ENCODE data around the gene AAMP.

Gene AAMP

DNA sequence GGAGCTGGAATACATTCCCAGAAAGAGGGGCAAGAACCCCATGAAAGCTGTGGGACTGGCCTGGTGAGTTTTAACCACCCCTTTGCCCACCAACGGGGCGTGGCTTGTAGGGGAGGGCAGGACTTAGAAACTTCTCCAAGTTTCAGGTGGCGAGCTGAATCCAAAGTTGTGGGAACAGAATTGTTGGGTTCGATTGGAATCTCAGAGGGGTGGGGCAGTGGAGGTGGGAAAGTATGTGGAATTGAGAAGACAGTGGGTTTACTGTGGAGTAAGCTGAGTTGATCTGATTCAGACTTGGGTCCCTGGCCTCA, 1.5 kb upstream of the AAMP start:
- Histone ChIP-seq H3K9ac (ENCODE audit: low read length) (no peak overlapping the region), H3K36me3 (ENCODE audit: control insufficient read depth, low read depth, low read length) (peaks cover 32% of the 10 kb centered on the region), H3K4me1 (ENCODE audit: control insufficient read depth, low read depth, low read length) (no peaks in the 10 kb centered on the region), H3K27me3 (ENCODE audit: control insufficient read depth, insufficient read depth, low read length) (no peaks in the 10 kb centered on the region), H3K9me3 (ENCODE audit: control insufficient read depth, low read depth, low read length) (no peaks in the 10 kb centered on the region), H3K4me3 (ENCODE audit: low read length) (peak overlapping the region; percentile 90), H3K27ac (ENCODE audit: low read length) (no peak overlapping the region)

DNA sequence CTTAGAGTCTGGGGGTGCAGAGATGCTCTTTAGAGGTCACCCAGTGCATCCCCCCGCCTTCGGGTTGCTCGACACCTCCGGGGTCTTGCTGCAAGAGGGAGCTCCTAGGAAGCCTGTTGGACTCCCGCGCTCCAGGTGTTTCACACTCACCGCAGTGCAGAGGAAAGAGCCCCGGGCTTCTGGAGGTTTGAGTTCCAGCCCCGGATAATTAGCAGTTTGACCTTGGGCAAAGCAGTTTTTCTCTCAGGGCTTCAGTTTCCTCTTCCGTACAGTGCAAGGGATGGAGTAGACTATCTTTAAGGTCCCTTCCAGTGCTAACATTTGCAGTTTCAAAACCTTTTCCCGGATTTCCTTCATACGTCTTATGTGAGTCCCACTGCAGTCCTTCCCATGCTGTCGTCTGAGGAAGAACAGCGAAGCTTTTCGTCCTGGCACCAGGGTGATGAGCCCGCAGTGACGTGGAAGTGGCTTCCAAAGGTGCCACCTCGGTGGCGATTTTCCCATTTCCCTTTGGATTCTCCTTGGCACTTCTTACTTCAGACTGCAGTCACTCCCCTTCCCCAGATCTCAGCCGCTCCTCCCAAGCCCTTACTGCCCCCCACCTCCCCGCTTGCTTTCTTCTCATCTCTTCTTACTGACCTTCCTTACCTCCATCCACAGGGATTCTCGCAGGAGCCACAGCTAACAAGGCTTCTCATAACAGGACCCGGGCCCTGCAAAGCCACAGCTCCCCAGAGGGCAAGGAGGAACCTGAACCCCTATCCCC, 967 bp upstream of the AAMP start:
- H3K36me3 ChIP-seq (ENCODE audit: control insufficient read depth, low read depth, low read length) = peaks cover 32% of the 10 kb centered on the region
- no peaks in the 10 kb centered on the region for H3K4me1 ChIP-seq (ENCODE audit: control insufficient read depth, low read depth, low read length)
- no peak overlapping the region for H3K27ac ChIP-seq (ENCODE audit: low read length)

GRCh38 chr2:218267259-218267658, 2.7 kb downstream of the AAMP start:
- Histone ChIP-seq H3K36me3 (ENCODE audit: control insufficient read depth, low read depth, low read length) (peaks cover 37% of the 10 kb centered on the region), H3K27ac (ENCODE audit: low read length) (no peak overlapping the region), H3K27me3 (ENCODE audit: control insufficient read depth, insufficient read depth, low read length) (no peaks in the 10 kb centered on the region), H3K9ac (ENCODE audit: low read length) (no peak overlapping the region), H3K4me1 (ENCODE audit: control insufficient read depth, low read depth, low read length) (no peaks in the 10 kb centered on the region), H3K9me3 (ENCODE audit: control insufficient read depth, low read depth, low read length) (no peaks in the 10 kb centered on the region), H3K4me3 (ENCODE audit: low read length) (no peak overlapping the region)

More for the DNA sequence above, 967 bp upstream of the AAMP start:
- no peaks in the 10 kb centered on the region for H3K9me3 ChIP-seq (ENCODE audit: control insufficient read depth, low read depth, low read length)
- H3K27me3 ChIP-seq (ENCODE audit: control insufficient read depth, insufficient read depth, low read length) = no peaks in the 10 kb centered on the region
- H3K4me3 ChIP-seq (ENCODE audit: low read length) = peak overlapping the region; percentile 90
- peak overlapping the region; percentile 78 for H3K9ac ChIP-seq (ENCODE audit: low read length)

GRCh38 chr2:218266316-218266979, 3.5 kb downstream of the AAMP start:
- no peaks in the 10 kb centered on the region for H3K9me3 ChIP-seq (ENCODE audit: control insufficient read depth, low read depth, low read length)
- H3K27me3 ChIP-seq (ENCODE audit: control insufficient read depth, insufficient read depth, low read length) = no peaks in the 10 kb centered on the region
- peaks cover 37% of the 10 kb centered on the region for H3K36me3 ChIP-seq (ENCODE audit: control insufficient read depth, low read depth, low read length)
- no peak overlapping the region for H3K4me3 ChIP-seq (ENCODE audit: low read length)
- no peak overlapping the region for H3K9ac ChIP-seq (ENCODE audit: low read length)
- peaks cover under 1% of the 10 kb centered on the region for H3K4me1 ChIP-seq (ENCODE audit: control insufficient read depth, low read depth, low read length)
- H3K27ac ChIP-seq (ENCODE audit: low read length) = no peak overlapping the region

- no peaks in the 10 kb centered on the region for H3K9me3 ChIP-seq (ENCODE audit: control insufficient read depth, low read depth, low read length)
- no peaks in the 10 kb centered on the region for H3K27me3 ChIP-seq (ENCODE audit: control insufficient read depth, insufficient read depth, low read length)
- H3K4me3 ChIP-seq (ENCODE audit: low read length) = no peak overlapping the region
- H3K36me3 ChIP-seq (ENCODE audit: control insufficient read depth, low read depth, low read length) = peaks cover 37% of the 10 kb centered on the region
- no peak overlapping the region for H3K9ac ChIP-seq (ENCODE audit: low read length)
- no peak overlapping the region for H3K27ac ChIP-seq (ENCODE audit: low read length)
- H3K4me1 ChIP-seq (ENCODE audit: control insufficient read depth, low read depth, low read length) = peaks cover 8% of the 10 kb centered on the region
Measured at GRCh38 chr2:218265626-218266025, 4.3 kb downstream of the AAMP start.

DNA sequence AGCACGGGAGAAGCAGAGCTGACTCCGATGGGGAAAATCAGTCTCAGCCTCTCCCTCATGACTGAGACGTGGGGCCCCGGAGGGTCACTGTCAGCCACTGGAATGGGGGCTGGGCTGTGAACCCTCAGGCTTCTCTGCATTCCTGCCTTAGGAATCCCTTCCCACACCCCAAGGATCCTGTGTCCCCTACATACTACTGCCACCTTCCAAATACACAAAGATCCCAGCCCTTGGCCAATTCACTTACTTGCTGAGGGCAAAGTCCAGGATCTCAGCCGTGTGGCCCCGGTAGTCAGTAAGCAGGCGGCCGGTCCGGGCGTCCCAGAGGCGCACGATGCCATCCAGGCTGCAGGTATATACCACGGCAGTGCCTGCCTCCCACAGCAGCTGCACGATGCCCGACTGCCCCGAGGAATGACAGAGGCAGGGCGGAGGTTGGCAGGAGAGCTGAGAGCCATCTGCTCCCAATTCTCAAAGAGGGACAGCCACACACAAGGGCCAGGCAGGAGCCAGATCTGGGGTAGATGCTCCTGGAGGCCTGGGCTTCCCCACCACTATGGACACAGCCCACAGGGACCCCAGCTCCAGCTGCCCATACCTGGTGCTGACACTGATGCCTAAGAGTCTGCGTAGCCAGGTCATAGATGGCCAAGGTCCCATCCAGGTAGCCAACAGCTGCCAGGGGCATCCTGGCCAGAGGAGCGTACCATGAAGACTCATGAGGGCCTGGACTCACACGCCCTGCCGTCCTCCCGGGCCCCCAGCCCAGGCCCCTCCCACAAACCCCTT, 5.0 kb downstream of the AAMP start:
- H3K27ac ChIP-seq (ENCODE audit: low read length) = no peak overlapping the region
- no peaks in the 10 kb centered on the region for H3K9me3 ChIP-seq (ENCODE audit: control insufficient read depth, low read depth, low read length)
- no peaks in the 10 kb centered on the region for H3K27me3 ChIP-seq (ENCODE audit: control insufficient read depth, insufficient read depth, low read length)
- no peak overlapping the region for H3K4me3 ChIP-seq (ENCODE audit: low read length)
- no peak overlapping the region for H3K9ac ChIP-seq (ENCODE audit: low read length)
- H3K4me1 ChIP-seq (ENCODE audit: control insufficient read depth, low read depth, low read length) = peaks cover 8% of the 10 kb centered on the region
- H3K36me3 ChIP-seq (ENCODE audit: control insufficient read depth, low read depth, low read length) = peaks cover 37% of the 10 kb centered on the region

GRCh38 chr2:218263817-218264641, 5.9 kb downstream of the AAMP start:
- no peak overlapping the region for H3K27ac ChIP-seq (ENCODE audit: low read length)
- H3K9ac ChIP-seq (ENCODE audit: low read length) = no peak overlapping the region
- no peaks in the 10 kb centered on the region for H3K9me3 ChIP-seq (ENCODE audit: control insufficient read depth, low read depth, low read length)
- peaks cover 37% of the 10 kb centered on the region for H3K36me3 ChIP-seq (ENCODE audit: control insufficient read depth, low read depth, low read length)
- H3K4me3 ChIP-seq (ENCODE audit: low read length) = no peak overlapping the region
- peaks cover 8% of the 10 kb centered on the region for H3K4me1 ChIP-seq (ENCODE audit: control insufficient read depth, low read depth, low read length)
- no peaks in the 10 kb centered on the region for H3K27me3 ChIP-seq (ENCODE audit: control insufficient read depth, insufficient read depth, low read length)

DNA sequence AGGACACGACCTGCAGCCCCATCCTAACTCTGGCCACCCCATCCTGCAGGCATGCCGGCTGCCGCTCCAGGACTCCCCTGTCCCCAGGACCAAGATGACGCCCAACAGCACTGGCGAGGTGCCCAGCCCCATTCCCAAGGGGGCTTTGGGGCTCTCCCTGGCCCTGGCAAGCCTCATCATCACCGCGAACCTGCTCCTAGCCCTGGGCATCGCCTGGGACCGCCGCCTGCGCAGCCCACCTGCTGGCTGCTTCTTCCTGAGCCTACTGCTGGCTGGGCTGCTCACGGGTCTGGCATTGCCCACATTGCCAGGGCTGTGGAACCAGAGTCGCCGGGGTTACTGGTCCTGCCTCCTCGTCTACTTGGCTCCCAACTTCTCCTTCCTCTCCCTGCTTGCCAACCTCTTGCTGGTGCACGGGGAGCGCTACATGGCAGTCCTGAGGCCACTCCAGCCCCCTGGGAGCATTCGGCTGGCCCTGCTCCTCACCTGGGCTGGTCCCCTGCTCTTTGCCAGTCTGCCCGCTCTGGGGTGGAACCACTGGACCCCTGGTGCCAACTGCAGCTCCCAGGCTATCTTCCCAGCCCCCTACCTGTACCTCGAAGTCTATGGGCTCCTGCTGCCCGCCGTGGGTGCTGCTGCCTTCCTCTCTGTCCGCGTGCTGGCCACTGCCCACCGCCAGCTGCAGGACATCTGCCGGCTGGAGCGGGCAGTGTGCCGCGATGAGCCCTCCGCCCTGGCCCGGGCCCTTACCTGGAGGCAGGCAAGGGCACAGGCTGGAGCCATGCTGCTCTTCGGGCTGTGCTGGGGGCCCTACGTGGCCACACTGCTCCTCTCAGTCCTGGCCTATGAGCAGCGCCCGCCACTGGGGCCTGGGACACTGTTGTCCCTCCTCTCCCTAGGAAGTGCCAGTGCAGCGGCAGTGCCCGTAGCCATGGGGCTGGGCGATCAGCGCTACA, 7.0 kb downstream of the AAMP start:
- peaks cover 8% of the 10 kb centered on the region for H3K4me1 ChIP-seq (ENCODE audit: control insufficient read depth, low read depth, low read length)
- no peaks in the 10 kb centered on the region for H3K9me3 ChIP-seq (ENCODE audit: control insufficient read depth, low read depth, low read length)
- peaks cover 37% of the 10 kb centered on the region for H3K36me3 ChIP-seq (ENCODE audit: control insufficient read depth, low read depth, low read length)
- H3K4me3 ChIP-seq (ENCODE audit: low read length) = no peak overlapping the region
- no peaks in the 10 kb centered on the region for H3K27me3 ChIP-seq (ENCODE audit: control insufficient read depth, insufficient read depth, low read length)
- no peak overlapping the region for H3K27ac ChIP-seq (ENCODE audit: low read length)
- no peak overlapping the region for H3K9ac ChIP-seq (ENCODE audit: low read length)

- peaks cover 8% of the 10 kb centered on the region for H3K4me1 ChIP-seq (ENCODE audit: control insufficient read depth, low read depth, low read length)
Measured at GRCh38 chr2:218262237-218262600, 7.7 kb downstream of the AAMP start.

GRCh38 chr2:218261423-218262236, 8.3 kb downstream of the AAMP start:
- Histone ChIP-seq H3K9ac (ENCODE audit: low read length) (peak overlapping the region; percentile 4), H3K27me3 (ENCODE audit: control insufficient read depth, insufficient read depth, low read length) (no peaks in the 10 kb centered on the region), H3K36me3 (ENCODE audit: control insufficient read depth, low read depth, low read length) (peaks cover 31% of the 10 kb centered on the region), H3K4me3 (ENCODE audit: low read length) (no peak overlapping the region), H3K4me1 (ENCODE audit: control insufficient read depth, low read depth, low read length) (peaks cover 8% of the 10 kb centered on the region), H3K9me3 (ENCODE audit: control insufficient read depth, low read depth, low read length) (no peaks in the 10 kb centered on the region), H3K27ac (ENCODE audit: low read length) (no peak overlapping the region)

More at GRCh38 chr2:218262237-218262600, 7.7 kb downstream of the AAMP start:
- H3K27me3 ChIP-seq (ENCODE audit: control insufficient read depth, insufficient read depth, low read length) = no peaks in the 10 kb centered on the region
- no peak overlapping the region for H3K4me3 ChIP-seq (ENCODE audit: low read length)
- H3K9ac ChIP-seq (ENCODE audit: low read length) = no peak overlapping the region
- H3K27ac ChIP-seq (ENCODE audit: low read length) = no peak overlapping the region
- peaks cover 36% of the 10 kb centered on the region for H3K36me3 ChIP-seq (ENCODE audit: control insufficient read depth, low read depth, low read length)
- no peaks in the 10 kb centered on the region for H3K9me3 ChIP-seq (ENCODE audit: control insufficient read depth, low read depth, low read length)

All from iPS-18a (cell line).